Esophagus (tissue), 2 donors: Measurements from ENCODE around the gene XAB2. TPM values are rescaled to one million over a fixed set of nuclear protein-coding genes. Genes with fewer than 3 reads are reported as not detected.
A peak's percentile ranks its signal among the peaks of the same experiment; 100 is the strongest.

Experiments used
- H3K27ac ChIP-seq, 2 donors: one replicate each; pipeline ENCODE4 v1.5.1; 2013; ENCODE audit warnings: low read depth in 2 of 2, mild to moderate bottlenecking in 2 of 2, inconsistent platforms in 1 of 2, low read length in 1 of 2, moderate library complexity in 1 of 2
- H3K27me3 ChIP-seq, 2 donors: one replicate each; pipeline ENCODE4 v1.6.1; 2013; ENCODE audit warnings: low read length in 2 of 2, control low read depth in 1 of 2, mild to moderate bottlenecking in 1 of 2; ENCODE audit not compliant: insufficient read depth in 2 of 2, control insufficient read depth in 1 of 2
- H3K36me3 ChIP-seq, 2 donors: one replicate each; pipeline ENCODE4 v1.6.1; 2013; ENCODE audit warnings: low read length in 1 of 2; ENCODE audit not compliant: control insufficient read depth in 2 of 2, insufficient read depth in 2 of 2
- H3K4me1 ChIP-seq, 2 donors: one replicate each; pipeline ENCODE4 v1.6.1; 2013; ENCODE audit warnings: low read length in 1 of 2; ENCODE audit not compliant: control insufficient read depth in 2 of 2, insufficient read depth in 2 of 2
- H3K4me3 ChIP-seq, 2 donors: one replicate each; pipeline ENCODE4 v1.5.1; 2013; ENCODE audit warnings: low read length in 2 of 2, mild to moderate bottlenecking in 2 of 2, low read depth in 1 of 2, moderate library complexity in 1 of 2
- H3K9me3 ChIP-seq, 2 donors: one replicate each; pipeline ENCODE4 v1.6.1; 2013; ENCODE audit warnings: mild to moderate bottlenecking in 2 of 2, low read depth in 1 of 2, low read length in 1 of 2, moderate library complexity in 1 of 2; ENCODE audit not compliant: control insufficient read depth in 2 of 2, insufficient read depth in 1 of 2
- WGBS, 2 donors: extraction: QIAGEN DNeasy Blood & Tissue Kit; methylation state at CpG; one replicate each; pipeline ENCODE4 v1.1.7; 2013; 5-methylcytosine and 5-hydroxymethylcytosine counted together
- polyA plus RNA-seq, 2 donors: library from polyadenylated mRNA; stranded (reverse); fragments of 200-250 nt; gene quantifications; one replicate each; pipeline ENCODE4 v1.2.3, GENCODE V29; 2013
- donor health status: healthy with polysubstance abuse.
- donor health status: Bipolar disorder and iron deficiency.

Gene XAB2
- polyA plus RNA-seq, 2 donors: 26.9 to 28.1 TPM

GRCh38 chr19:7643031-7643415 is 13.7 kb upstream of the XAB2 start:
- H3K27me3 ChIP-seq: no peaks in the 10 kb centered on the region
- WGBS, 2 donors: 95% methylated on average over 8 of the region's 8 CpGs
- H3K27ac ChIP-seq: no peak overlapping the region
- no peak overlapping the region for H3K4me3 ChIP-seq
- peaks cover 0 to 32% of the 10 kb centered on the region in 2 donors for H3K36me3 ChIP-seq
- no peaks in the 10 kb centered on the region for H3K9me3 ChIP-seq
- peaks cover 0 to 8% of the 10 kb centered on the region in 2 donors for H3K4me1 ChIP-seq

GRCh38 chr19:7642295-7643030 is 13.1 kb upstream of the XAB2 start:
- Histone ChIP-seq H3K4me3 (no peak overlapping the region), H3K36me3 (peaks cover 0 to 32% of the 10 kb centered on the region in 2 donors), H3K27ac (no peak overlapping the region), H3K9me3 (no peaks in the 10 kb centered on the region), H3K4me1 (peaks cover 0 to 8% of the 10 kb centered on the region in 2 donors), H3K27me3 (no peaks in the 10 kb centered on the region)
- 91% methylated on average over 27 of the region's 27 CpGs for WGBS, 2 donors

- Histone ChIP-seq H3K27ac (no peak overlapping the region), H3K27me3 (no peaks in the 10 kb centered on the region), H3K36me3 (peaks cover 0 to 27% of the 10 kb centered on the region in 2 donors), H3K4me1 (peaks cover 0 to 9% of the 10 kb centered on the region in 2 donors), H3K4me3 (no peak overlapping the region), H3K9me3 (no peaks in the 10 kb centered on the region)
- WGBS, 2 donors: 82 to 84% methylated on average over 38 to 43 of the region's 43 CpGs
Measured at GRCh38 chr19:7641290-7642276, 12.2 kb upstream of the XAB2 start.

DNA sequence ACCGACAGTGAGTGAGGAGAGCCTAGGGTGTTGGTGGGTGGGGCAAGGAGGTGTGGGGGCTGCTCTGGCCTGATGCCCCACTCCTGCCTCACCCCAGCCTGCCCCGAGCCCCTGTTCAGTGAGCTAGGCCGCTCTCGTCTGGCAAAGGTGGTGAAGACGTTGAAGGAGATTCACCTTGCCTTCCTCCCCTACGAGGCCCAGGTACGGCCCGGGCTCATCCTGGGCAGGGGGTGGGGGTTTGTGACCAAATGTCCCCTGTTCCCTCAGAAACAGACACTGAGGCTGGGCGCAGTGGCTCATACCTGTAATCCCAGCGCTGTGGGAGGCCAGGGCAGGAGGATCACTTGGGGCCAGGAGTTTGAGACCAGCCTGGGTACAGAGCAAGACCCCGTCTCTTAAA is 11.5 kb upstream of the XAB2 start:
- Histone ChIP-seq H3K4me1 (peaks cover 0 to 13% of the 10 kb centered on the region in 2 donors), H3K9me3 (no peaks in the 10 kb centered on the region), H3K4me3 (no peak overlapping the region), H3K27me3 (no peaks in the 10 kb centered on the region), H3K27ac (no peak overlapping the region), H3K36me3 (peaks cover 0 to 24% of the 10 kb centered on the region in 2 donors)
- 92 to 94% methylated on average over 11 of the region's 11 CpGs for WGBS, 2 donors

- Histone ChIP-seq H3K27me3 (no peaks in the 10 kb centered on the region), H3K36me3 (peaks cover 0 to 24% of the 10 kb centered on the region in 2 donors), H3K4me3 (no peak overlapping the region), H3K27ac (no peak overlapping the region), H3K4me1 (peaks cover 0 to 13% of the 10 kb centered on the region in 2 donors), H3K9me3 (no peaks in the 10 kb centered on the region)
- 96 to 97% methylated on average over 13 of the region's 13 CpGs for WGBS, 2 donors
Measured at GRCh38 chr19:7639863-7640348, 10.6 kb upstream of the XAB2 start.

DNA sequence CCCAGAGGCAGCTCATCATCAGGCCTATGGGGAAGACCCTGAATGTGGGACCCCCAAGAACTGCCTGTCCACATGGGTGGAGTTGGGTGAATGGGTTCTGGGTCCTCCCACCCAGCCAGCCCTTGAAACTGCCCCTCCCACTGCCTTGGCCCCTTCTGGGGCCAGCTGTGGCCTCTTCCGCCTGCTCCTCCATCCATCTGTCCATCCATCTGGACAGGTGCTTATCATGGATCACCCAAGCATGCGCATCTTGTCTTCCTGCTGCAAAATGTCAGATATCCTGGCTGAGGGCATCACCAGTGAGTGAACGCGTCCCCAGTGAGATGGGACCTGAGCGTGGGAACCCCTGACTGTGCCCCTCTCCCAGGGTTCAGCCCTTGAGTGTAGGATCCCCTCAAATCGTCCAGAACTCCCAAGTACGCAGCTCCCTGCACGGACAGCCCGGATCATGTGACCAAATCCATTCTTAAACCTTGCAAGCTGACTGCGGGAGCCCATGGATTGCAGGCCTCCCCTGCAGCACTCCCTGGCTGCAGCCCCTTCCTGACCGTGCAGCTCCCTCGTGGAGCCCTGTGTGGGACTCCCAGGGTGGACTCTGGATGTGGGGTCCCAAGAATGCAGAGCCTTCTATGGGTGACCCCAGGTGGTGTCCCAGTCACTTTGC is 9.6 kb upstream of the XAB2 start:
- no peaks in the 10 kb centered on the region for H3K27me3 ChIP-seq
- 79 to 80% methylated on average over 12 of the region's 12 CpGs for WGBS, 2 donors

GRCh38 chr19:7637374-7638256 is 8.3 kb upstream of the XAB2 start:
- Histone ChIP-seq H3K36me3 (peaks cover 0 to 23% of the 10 kb centered on the region in 2 donors), H3K27me3 (no peaks in the 10 kb centered on the region), H3K9me3 (no peaks in the 10 kb centered on the region), H3K27ac (peak overlapping the region; percentile 76 to 80), H3K4me3 (peak overlapping the region; percentile 69 to 72), H3K4me1 (peaks cover 0 to 13% of the 10 kb centered on the region in 2 donors)
- WGBS, 2 donors: 34% methylated on average over 26 to 30 of the region's 30 CpGs

More for the DNA sequence above, 9.6 kb upstream of the XAB2 start:
- Histone ChIP-seq H3K36me3 (peaks cover 0 to 22% of the 10 kb centered on the region in 2 donors), H3K4me3 (no peak overlapping the region), H3K4me1 (peaks cover 0 to 13% of the 10 kb centered on the region in 2 donors), H3K9me3 (no peaks in the 10 kb centered on the region), H3K27ac (no peak overlapping the region)

DNA sequence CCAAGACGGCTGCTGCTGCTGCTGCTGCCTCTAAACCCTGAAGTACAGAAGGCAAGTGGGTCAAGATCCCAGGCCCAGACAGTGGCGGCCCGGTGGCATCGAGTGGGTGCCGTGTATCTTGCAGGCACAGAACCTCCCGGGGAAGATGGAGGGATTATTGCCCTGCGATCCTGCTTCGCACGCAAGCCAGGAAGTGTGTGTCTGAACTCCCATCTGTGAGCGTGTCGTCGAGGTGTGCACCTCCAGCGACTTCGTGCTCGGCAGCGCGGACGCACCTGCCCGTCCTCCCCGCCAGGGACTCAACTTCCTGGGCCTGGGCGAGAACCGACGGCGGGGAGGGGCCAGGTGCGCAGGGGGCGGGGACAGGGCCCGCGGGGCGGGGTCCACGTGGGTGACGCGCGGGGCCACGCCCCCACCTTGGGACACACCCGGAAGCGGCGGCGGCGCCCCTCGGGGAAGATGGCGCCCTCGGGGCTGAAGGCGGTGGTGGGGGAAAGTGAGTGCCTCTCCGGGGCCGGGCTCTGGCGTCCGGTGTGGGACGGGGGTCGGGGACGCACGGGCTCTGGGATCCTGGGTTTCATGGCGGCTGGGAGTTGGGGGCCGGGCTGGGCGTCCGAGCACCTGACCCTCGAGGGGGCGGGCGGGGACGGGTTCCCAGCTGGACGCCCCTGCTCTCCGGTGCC is 7.5 kb upstream of the XAB2 start, which contains the start of gene STXBP2:
STXBP2 (plus strand) TSS at position 420 of the 683 bp plus-strand sequence; CDS start at position 460, 40 bp downstream.
- 7% methylated on average over 53 to 61 of the region's 61 CpGs for WGBS, 2 donors
- Histone ChIP-seq H3K9me3 (no peaks in the 10 kb centered on the region), H3K27me3 (no peaks in the 10 kb centered on the region), H3K4me1 (peaks cover 0 to 13% of the 10 kb centered on the region in 2 donors), H3K36me3 (peaks cover 0 to 24% of the 10 kb centered on the region in 2 donors), H3K4me3 (peak within 1 kb of the TSS; percentile 69 to 72), H3K27ac (peak within 1 kb of the TSS; percentile 76 to 80)
